ENCODE results near the gene DSTYK.

Gene DSTYK

DNA sequence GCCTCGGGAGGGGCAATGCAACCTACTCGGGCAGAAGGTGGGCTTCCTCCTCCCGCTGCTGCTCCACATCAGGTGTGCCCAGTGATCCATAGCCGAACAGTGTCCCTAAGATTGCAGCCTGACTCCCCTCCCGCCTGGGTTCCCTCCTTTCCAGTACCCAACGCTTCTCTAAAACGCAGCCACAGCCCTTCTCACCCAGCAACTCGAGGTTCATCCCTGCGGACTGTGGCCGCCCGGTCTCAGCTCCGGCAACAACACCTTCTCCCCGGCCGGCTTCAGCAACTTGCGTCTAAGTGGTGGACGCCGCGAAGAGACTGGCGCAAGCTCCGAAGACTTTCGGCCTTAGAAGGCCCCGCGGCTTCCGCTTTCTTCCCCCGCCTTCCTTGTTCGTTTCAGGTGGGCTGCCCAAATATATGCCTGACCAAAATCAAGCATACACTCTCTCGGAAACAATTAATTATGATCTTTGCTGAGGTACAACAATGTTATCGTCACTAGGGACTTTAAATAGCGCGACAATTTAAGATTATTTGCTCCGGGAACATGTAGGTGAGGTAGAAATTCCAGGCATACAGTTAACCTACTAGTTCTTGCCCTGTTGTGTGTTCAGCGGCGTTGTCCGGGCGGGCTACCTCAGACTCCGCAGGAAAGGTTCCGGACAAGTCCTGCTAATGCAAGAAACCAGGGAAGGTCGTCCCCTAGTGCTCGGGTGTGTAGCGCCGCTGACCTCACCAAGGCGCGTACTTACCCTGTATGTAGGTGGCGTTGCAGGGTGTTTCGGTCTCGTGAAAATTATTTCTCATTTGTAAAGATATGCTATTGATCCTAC, 89.6 kb downstream of the DSTYK start, which contains the start of gene RBBP5:
RBBP5 (minus strand) TSS at position 319 of the 829 bp plus-strand sequence; CDS start at position 214, 105 bp downstream.
- peak; percentile 88 for DNase-seq

DNA sequence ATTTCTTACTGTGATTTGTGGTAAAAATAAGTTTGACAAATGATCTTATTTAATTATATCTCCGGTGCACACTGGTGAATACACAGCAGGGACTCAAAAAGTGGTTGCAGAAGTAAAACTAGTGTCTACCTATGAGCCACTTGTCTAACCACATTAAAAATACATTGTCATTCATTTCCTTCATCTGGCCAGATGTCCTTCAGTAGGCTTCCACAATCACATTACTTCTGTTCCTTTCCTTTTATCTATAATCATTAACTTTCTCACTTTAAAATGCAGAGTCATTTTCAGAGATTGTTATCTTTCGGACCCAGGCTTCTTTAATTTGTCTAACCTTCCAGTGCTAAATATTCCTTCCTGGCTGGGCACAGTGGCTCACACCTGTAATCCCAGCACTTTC, 92.8 kb downstream of the DSTYK start:
- DNase-seq = no peak

DNA sequence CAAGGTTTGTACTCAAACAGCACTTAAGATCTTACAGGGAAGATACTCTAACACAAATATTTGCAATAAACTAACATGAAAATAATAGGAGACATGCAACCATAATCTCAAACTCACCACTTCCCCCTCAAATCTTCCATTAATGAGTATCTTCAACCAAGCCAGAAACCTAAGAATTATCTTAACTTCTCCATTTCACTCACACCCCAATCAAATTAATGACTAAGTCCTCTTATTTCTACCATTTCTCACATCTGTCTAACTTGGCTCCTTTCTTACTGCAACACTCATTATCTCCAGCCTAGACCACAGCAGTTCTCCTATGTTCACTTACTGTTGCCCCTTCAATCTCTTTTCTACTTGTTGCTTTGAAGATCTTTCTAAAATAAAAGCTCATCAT, 100.1 kb downstream of the DSTYK start:
- no peak for DNase-seq

DNA sequence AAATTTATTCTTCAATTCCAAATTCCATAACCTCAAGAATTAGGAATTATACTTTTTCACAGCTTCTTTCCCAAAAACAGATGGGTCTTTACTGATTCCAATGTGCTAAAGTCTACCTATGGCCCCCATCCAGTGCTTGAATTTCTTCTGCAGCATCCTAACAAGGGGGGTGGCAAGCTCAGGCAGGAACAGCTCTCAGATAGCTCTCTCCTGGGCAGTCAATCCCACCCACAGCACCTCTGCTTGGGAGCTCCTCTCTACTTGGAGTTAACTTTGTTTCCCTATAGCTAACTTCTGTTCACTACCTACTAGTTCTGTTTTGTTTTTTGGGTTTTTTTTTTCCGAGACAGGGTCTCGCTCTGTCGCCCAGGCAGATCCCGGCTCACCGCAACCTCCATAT, 101.8 kb downstream of the DSTYK start:
- DNase-seq = no peak

DNA sequence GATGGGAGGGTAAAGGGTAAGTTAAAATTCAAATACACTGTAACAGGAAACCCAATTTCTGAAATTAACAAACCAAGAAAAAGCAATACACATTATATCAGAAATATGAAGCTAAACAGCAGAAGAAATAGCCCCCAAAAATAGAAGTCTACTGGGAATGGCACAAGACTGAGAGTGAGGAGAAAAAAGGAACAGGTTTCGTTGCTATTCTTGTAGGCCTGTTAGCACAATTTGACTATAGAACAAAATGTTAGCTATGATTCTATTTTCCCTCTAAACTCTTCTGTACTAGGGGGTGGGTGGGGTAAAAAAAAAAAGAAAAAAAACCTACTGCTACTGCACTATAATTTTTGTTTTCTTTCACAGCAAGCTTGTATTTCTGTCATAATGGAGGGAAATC, 102.2 kb downstream of the DSTYK start:
- no peak for DNase-seq

DNA sequence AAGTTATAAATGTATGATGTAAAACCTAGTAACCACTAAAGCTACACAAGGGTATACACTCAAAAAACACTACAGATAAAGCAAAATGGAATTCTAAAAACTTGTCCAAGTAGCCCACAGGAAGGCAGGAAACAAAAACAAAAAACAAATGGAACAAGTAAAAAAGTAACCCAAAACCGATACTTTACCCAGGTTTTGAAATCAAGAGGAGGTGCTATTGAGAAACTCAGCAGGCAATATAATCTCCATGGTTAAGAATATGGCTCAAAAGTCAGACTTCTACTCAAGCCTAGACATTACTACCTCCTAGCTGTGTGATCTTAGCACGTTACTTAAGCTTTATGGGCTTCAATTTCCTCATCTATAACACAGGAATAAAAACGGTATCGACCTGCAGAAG, 103.0 kb downstream of the DSTYK start:
- DNase-seq = no peak

DNA sequence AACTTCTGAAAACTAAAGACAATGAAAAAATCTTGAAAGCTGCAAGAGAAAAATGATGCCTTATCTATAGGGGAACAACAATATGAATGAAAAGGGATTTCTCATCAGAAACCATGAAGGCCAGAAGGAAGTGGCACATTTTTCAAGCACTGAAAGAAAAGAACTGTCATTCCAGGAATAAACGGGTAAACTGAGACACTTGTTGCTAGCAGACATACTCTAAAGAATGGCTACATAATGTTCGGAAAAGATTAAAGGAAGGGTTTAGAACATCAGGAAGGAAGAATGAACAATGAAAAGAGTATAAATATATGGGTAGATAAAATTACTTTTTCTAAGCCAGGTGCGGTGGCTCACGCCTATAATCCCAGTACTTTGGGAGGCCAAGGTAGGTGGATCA, 104.2 kb downstream of the DSTYK start:
- no peak for DNase-seq

DNA sequence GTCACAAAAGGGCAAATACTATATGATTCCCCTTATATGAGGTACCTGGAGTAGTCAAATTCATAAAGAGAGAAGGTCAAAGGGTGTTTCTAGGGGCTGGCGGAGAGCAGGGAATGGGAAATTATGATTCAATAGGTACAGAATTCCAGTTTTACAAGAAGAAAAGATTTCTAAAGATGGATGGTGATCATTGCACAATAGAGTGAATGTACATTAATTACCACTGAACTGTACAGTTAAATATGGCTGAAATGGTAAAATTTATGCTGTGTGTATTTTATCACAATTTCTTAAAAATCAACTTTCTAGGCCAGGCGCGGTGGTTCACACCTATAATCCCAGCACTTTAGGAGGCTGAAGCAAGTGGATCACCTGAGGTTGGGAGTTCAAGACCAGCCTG, 109.1 kb downstream of the DSTYK start:
- no peak for DNase-seq

DNA sequence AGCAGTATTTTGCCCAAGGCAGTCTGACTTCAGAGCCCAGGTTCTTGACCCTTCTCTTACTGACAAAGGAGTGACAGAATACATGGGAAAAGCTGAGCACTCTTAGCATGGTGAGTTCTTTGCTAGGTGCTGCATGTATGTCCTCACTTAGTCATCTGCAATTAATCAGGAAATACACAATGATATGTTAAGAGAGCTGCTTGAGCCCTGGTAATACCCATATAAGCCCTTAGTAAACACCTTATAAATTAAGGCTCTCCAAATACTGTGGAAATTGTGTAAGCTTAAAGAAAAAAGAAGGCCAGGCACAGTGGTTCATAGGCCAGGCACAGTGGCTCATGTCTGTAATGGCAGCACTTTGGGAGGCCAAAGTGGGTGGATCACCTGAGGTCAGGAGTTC, 113.3 kb downstream of the DSTYK start:
- DNase-seq = no peak

DNA sequence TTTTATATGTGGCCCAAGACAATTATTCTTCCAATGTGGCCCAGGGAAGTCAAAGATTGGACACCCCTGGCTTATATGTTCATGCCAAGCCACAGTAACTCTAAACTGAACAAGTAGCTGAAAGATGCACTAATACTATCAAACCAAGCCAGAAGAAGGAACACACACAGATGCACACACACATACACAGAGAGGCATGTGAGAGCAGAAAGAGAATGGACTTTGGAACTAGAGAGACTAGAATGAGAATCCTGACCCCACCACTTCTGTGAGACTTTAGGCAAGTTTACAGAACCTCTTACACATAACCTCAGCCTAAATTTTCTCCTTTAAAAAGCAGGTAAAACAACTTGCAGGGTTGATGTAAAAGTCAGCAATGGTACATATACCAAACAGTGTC, 116.1 kb downstream of the DSTYK start:
- DNase-seq = no peak
